Occipital lobe (tissue), 2 donors: ENCODE measurements around the gene MYRF. TPM values are rescaled to one million over a fixed set of nuclear protein-coding genes. Genes with fewer than 3 reads are reported as not detected.

Source experiments
- DNase-seq: peaks from one replicate; lab custom pipeline; 2025; lab: John Stamatoyannopoulos, UW
- total RNA-seq: library from RNA; depleted of rRNA; stranded (reverse); fragments of >200 nt; gene quantifications from one replicate; pipeline ENCODE4 v1.2.3, GENCODE V29; 2014

Gene MYRF
- total RNA-seq, 1 donor from 2014 or later, result 0.94 TPM

DNA sequence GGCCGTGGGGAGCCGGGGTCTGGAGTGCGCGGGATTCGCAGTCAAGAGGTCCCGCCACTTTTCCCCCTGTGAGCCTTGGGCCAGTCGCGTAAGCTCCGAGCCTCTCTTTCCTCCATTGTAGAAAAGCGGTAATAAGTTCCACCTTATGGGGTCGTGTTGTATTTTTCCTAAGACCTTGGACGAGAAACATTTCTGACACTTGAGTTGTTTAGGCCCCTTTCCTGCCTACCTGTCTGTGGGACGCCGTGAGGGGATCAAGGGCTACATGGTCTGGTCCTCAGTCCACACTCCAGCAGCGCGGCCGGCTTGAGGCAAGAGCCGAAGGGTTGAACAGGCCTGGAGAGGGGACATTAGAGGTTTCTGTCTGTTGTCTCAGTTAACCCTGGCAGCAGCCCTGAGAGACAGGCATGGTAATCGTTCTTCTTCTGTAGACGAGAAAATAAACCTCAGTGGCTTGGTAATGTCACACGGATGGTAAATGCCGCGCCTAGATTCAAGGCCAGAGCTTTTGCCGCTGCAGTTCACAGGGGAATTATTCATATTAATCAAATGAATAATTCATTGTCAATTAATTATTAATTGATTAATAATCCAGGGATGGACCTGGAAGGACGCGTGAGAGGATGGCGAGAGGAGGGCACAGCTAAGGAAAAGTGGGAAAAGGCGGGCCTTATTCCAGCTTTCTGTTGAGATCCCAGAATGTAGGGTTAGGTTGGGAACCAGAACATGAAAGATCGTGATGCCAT, 40.8 kb downstream of the MYRF start:
- DNase-seq, result no peak

DNA sequence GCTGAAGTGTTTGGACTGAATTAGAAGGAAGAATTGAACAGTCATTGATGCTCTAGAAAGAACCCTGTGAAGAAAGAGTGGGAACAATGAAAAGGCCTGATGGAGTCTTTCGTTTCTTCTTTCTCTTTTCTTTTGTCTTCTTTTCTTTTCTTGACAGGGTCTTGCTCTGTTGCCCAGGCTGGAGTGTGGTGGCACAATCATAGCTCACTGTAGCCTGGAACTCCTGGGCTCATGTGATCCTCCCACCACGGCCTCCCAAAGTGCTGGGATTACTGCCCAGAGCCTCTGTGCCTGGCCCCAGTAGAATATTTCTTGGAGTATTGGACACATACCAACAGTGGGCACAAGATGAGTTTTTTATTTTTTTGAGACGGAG, 41.4 kb downstream of the MYRF start:
- DNase-seq, result no peak

DNA sequence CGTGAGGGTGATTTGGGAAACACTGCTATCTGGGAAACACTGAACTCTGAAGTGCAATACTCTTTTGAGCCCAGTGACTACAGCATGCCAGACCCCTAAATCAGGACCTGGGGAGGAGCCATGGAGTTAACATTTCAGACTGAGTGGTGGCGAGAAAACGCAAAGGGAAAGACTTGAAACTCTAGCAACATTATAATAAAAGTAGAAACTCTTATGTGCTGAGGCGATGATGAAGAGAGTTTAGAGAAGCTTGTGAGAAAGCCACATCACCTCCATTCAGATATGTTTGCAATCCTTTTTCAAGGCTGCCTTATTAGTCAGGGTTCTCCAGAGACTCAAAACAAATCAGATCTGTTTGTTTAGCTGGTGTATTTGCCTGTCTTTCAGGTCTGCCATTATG, 42.1 kb downstream of the MYRF start:
- DNase-seq, result no peak

DNA sequence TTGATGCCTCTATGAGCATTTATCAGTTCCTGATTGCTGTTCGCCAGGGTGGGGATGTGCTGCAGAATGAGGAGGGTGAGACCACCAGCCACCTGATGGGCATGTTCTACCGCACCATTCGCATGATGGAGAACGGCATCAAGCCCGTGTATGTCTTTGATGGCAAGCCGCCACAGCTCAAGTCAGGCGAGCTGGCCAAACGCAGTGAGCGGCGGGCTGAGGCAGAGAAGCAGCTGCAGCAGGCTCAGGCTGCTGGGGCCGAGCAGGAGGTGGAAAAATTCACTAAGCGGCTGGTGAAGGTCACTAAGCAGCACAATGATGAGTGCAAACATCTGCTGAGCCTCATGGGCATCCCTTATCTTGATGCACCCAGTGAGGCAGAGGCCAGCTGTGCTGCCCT, 43.0 kb downstream of the MYRF start:
- no peak for DNase-seq

DNA sequence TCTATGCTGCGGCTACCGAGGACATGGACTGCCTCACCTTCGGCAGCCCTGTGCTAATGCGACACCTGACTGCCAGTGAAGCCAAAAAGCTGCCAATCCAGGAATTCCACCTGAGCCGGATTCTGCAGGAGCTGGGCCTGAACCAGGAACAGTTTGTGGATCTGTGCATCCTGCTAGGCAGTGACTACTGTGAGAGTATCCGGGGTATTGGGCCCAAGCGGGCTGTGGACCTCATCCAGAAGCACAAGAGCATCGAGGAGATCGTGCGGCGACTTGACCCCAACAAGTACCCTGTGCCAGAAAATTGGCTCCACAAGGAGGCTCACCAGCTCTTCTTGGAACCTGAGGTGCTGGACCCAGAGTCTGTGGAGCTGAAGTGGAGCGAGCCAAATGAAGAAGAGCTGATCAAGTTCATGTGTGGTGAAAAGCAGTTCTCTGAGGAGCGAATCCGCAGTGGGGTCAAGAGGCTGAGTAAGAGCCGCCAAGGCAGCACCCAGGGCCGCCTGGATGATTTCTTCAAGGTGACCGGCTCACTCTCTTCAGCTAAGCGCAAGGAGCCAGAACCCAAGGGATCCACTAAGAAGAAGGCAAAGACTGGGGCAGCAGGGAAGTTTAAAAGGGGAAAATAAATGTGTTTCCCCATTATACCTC, 43.6 kb downstream of the MYRF start:
- no peak for DNase-seq

DNA sequence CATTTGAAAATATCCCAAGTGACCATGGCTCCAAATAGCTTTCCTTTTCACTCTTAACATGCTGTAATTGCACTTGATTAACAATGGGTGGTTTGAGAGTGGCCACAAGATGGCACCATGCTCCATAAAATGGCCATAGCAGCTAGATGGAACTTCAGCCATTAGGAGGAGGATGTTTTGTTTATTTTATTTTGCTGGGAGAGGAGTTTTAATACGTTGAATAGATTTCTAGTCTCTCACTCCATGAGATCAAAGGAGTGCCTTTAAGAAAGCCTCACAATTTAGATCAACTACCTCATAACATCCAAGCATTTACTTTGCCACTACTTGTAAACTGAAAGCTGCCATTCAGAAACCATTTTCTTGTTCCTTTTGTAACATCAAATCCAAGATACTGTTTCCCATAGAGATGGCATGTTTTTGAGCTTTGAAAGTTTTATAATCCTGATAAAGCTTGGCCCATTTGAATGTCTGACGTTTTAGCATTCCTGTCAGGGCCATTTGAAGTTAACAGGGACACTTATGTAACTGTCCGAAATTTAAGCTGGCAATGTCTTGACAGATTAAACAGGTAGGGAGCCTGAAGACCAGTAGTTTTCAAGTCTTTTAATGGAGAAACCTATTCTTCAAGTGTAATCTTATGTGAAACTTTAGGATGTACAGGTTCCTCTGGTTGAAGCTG, 45.0 kb downstream of the MYRF start:
- peak; percentile 47 for DNase-seq

DNA sequence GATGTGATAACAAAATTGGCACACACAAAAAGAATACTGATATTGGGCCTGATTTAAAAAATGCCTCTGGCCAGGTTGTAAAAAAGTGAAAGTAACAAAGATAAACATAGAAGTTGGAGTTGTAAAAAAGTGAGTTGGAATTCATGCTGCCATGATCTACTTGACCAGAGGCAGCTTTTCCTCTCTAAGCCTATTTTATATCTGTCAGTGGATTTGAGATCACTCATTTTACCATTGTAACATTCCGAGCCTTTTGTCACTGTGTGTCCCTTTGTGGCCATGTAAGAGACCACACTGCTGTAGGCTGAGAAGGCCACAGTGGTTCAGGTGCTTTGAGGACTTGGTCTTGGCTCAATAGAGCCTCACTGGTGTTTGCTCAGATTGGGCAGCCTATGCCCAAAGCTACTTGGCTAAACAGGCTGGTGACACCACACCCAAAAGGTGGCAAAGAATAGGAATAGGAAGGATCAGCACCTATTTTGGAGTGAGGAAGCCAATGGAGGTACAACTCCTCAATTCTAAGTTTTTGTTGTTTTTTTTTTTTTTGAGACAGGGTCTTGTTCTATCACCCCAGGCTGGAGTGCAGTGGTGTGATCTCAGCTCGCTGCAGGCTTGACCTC, 47.3 kb downstream of the MYRF start:
- no peak for DNase-seq

DNA sequence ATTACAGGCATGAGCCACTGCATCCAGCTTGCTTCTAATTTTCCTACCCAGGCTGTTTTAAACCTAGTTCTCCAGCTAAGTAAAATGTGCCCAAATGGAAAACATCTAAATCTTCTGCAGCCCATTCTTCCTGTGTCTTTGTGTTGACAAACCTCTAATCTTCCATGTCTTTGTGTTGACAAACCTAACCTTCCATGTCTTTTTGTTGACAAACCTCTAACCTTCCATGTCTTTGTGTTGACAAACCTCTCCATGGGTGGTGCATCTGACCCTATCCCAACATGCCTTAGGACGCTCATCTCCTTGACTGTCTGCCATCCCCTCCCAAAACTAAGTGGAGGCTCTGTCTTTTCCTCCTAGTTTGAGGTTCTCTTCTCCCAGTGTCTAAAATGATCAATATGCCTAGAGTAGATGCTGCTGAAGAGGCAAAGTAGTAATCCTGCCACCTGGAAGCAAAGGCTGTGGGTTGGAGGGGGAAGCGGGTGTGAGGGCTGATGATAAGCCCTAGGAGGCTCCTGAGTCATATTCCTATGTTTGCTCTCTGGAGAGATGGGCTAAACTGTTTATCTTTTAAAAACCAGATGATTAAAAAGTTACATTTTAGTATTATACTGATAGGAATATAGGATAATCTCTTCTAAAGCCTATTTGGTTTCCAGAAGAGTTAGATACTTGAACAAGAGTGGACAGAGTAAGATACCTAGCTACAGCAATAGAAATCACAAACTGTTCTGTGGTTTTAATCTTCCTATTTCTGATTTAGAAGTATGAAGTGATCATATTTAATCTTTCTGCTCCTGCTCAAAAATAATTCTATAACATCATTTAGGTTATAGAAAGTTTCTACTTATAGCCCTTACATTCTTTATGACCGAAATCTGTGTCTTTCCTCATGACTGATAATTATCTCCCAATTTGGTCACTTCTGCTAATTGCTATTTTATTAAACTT, 48.2 kb downstream of the MYRF start:
- DNase-seq, result no peak

DNA sequence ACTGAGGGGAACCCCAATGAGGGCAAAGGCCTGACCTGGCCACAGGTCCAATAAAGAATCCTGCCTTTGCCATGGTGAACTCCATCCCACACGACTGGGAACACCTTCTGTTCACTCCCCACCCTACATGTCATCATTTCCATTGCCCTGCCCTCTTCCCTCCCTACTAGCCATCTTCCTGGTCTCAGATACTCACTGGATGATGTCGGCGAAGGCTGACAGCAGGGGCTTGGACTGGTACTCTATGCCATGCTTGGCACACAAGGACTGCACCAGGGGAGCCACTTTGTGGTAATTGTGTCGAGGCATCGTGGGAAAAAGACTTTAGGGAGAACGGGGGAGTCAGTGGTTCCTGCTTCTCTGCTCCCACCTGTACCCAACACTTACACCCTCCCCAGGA, 50.2 kb downstream of the MYRF start:
- DNase-seq, result no peak

DNA sequence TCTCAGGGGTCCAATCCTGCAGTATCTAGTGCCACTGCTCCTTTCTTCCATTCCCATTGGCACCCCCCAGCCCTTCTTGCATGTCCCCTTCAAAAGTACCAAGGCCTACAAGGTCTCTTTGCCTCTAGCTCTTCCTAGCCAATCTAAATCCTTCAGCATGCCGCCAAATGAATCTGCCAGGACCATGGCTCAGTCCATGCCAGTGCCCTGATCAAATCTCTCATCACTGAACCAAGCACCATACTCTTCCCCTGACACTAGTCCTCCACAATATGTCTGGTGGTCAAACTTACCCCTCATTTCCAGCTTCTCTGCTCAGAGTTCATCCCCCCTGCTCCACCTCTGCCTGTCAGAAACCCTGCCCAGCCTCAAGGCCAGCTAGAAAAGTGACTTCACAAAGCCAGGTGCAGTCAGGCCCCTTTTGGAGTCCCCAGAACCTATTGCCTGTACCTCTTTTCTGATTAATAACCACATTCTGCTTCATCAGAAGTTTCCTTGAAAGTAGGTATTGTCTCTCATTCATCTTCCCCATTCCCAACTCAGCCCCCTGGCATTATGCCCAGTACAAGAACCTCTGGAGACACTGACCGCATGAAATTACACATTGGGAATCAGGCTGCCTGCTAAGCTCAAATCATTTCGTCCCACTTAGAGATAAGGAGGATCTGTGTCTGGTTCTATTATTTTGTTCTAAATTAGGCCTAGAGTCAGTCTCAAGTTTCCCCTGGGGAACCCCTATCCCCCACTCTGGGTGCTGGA, 51.6 kb downstream of the MYRF start:
- DNase-seq, result no peak

DNA sequence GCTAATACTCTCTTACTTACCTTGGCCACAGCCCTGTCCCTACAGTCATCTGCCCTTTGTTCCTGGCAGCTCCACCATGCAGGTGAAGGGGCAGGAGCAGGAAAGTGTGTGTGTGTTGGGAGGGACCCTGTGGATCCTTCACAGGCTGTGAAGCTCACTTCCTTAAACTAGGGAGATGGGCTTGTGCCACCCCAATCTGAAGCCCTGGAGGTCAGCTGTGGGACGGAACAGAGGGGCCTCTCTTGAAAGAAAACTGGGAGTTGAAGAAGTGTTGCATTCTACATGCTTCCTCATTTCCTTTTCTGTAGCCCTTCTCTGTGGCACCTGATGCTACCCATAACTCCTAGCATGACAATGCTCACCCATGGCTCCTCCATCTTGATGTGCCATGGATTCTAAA, 52.7 kb downstream of the MYRF start:
- DNase-seq, result no peak

DNA sequence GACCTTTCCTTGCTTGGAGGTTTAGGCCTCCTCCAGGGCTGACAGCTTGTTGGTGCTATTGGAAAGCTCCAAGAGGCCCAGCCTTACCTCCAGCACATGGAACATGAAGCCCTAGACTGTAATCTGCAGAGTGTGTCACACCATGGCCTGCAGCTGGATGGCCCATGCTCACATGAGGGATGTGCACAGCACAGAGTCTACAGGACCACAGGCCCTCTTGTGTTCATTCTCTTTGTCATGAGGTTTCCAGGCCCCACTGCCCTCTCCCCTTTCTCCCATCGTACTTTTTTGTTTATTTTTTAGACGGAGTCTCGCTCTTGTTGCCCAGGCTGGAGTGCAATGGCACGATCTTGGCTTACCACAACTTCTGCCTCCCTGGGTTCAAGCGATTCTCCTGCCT, 54.3 kb downstream of the MYRF start:
- DNase-seq, result no peak

DNA sequence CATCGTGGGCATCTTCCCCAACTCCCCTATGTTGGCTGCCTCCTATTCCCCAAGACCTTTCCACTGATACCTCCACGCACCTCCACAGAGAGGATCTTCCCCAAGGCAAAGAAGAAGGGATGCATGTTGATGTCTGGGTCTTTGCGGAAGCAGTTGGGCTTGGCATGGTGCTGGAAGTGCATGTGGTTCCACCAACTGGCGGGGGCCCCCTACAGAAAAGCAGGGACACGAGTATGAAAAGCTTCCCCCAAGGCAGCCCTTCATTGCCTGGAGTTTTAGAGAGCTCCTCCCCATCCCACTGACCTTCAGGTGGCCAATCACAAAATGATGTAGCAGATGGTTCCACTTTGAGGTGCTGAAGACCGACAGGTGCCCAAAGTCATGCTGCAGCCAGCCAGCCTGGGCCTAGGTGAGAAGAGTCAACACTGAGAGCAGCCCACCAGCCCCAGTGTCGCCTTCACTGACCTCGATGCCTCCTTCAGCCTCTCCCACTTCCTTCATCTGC, 58.3 kb downstream of the MYRF start:
- DNase-seq, result no peak

DNA sequence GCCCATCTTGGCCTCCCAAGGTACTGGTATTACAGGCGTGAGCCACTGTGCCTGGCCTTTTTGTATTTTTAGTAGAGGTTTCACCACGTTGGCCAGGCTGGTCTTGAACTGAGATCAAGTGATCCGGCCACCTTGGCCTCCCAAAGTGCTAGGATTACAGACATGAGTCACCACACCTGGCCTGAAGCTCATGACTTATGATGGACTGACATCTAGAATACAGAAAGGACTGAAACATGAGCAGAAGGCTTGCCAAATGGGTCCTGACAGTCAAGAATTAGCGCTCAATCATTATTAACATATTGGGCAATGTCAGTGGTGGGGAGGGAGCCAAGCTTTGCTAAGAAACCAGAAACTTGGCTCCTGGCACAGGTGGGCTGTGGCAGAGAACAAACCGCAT, 59.4 kb downstream of the MYRF start:
- no peak for DNase-seq

DNA sequence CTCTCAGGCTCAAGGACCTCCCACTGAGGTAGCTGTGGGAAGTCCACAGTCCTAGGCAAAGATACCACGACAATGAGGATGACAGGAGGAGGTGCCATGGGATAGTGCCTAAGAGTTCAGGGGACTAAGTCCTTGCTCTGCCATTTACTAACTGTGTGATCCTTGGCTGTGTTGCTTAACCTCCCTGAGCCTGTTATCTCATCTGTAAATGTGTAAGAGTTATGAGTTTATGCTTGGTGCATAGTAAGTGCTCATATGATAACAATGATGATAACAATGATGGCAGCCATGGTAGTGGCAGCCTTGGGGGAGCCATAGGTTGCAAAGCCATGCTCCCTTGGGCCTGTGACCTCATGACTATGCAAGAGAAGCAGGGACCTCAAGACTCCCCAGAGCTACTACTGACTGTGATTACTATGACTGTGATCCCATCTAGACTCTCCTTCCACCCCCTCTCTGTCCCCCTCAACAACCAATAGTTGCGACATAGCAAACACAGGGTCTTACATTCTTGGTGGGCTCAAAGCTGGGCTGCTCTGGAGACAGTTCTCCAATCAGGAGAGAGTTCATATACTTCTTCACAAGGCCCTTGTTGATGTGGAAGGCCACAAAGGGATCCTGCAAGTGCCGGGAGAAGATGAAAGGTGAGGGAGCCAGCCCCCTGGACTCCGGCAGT, 60.4 kb downstream of the MYRF start:
- DNase-seq, result no peak

DNA sequence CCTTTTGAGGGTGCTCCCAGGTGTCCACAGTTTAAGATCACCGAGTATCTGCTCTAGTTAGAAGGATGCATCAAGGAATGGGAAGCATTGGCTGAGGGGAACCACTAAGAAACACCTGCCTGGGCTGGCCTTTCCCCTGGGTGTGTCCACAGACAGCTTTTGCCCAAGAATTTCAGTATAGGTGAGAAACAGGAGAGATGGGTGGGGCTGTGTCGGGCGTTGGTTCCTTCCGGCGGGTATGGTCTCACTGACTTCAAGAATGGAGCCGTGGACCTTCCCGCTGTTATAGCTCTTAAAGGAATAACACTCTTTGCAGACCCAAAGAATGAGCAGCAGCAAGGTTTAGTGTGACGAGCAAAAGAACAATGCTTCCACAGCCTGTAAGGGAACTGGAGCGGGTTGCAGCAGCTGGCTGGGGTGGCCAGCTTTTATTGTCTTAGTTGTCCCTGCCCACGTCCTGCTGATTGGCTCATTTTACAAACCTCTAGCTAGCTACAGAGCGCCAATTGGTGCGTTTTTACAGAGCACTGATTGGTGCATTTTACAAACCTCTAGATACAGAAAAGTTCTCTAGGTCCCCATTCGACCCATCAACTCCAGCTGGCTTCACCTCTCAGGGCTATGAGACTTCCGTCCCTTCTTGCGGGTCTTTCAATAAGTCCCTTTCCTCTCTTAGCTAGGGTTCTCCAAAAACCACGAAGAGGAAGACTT, 62.0 kb downstream of the MYRF start:
- DNase-seq, result peak; percentile 62

DNA sequence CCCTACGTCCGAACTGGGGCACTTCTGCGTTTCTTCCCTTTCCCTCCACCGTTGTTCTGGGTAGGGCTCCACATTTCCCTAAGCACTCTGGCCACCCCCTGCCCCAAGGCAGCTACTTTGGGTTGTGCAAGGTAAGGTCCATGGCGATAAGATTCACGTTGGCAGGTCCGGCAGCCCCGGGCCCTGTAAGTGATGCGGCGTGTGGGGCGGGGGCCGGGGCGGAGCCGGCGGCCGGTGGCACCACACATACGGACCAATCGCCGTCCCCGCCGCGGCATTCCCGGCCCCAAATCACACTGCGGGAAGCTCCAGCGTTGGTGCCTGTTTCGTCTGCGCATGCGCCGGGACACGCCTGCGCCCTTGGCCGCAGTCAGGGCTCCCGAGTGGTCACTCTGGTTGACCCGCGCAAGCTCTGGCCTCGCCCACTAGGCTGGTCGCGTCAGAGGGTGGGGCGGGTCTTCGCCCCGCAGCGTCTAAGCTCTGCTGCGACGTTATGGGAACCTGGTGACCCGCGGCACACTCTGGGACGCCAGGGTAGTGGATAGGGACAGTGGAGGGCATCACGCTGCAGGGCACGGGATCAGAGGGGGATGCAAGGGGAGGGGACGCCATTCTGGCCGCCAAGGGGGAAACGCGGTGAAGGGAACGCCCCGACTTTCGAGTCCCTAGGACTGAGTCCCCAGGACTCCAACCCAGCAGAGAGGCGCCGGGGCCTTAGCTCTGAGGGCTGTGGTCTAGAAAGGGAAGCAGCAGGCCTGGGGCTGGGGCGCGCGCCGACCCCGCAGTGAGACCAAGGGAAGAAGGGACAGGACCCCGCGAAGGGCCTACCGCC, 62.7 kb downstream of the MYRF start:
- DNase-seq, result peak; percentile 94
